Stimulated activated CD8-positive, alpha-beta memory T cell treated with anti-CD3 and anti-CD28 coated beads, Interleukin-7, amount 100 ng/mL, for 24 hours (primary cell): ENCODE results near the gene FAH.

Experiments used
- DNase-seq: peaks from one replicate; pipeline ENCODE4 v3.0.0-alpha.2; 2020; ENCODE audit warnings: low read depth

Gene FAH

GRCh38 chr15:80201256-80202015 lies 48.6 kb downstream of the FAH start:
- DNase-seq: no peak

- no peak for DNase-seq
Observed at GRCh38 chr15:80202016-80202315, 49.2 kb downstream of the FAH start.

GRCh38 chr15:80202641-80203360 lies 50.0 kb downstream of the FAH start:
- no peak for DNase-seq

GRCh38 chr15:80203361-80203885 lies 50.6 kb downstream of the FAH start:
- DNase-seq: no peak

- DNase-seq: no peak
Observed at GRCh38 chr15:80204231-80204630, 51.4 kb downstream of the FAH start.

GRCh38 chr15:80207887-80208286 lies 55.1 kb downstream of the FAH start:
- no peak for DNase-seq

GRCh38 chr15:80208758-80209734 lies 56.2 kb downstream of the FAH start:
- no peak for DNase-seq

- no peak for DNase-seq
Observed at GRCh38 chr15:80210611-80211573, 58.1 kb downstream of the FAH start.

- no peak for DNase-seq
Observed at GRCh38 chr15:80211976-80212375, 59.2 kb downstream of the FAH start.

GRCh38 chr15:80214910-80215309 lies 62.1 kb downstream of the FAH start:
- DNase-seq: no peak

GRCh38 chr15:80216141-80216540 lies 63.3 kb downstream of the FAH start:
- DNase-seq: no peak

- no peak for DNase-seq
Observed at GRCh38 chr15:80216911-80217310, 64.1 kb downstream of the FAH start.

GRCh38 chr15:80217327-80217900 lies 64.6 kb downstream of the FAH start:
- no peak for DNase-seq

- DNase-seq: no peak
Observed at GRCh38 chr15:80219955-80220354, 67.2 kb downstream of the FAH start.

- DNase-seq: no peak
Observed at GRCh38 chr15:80228959-80229610, 76.3 kb downstream of the FAH start.

- no peak for DNase-seq
Observed at GRCh38 chr15:80231371-80231770, 78.6 kb downstream of the FAH start.

- no peak for DNase-seq
Observed at GRCh38 chr15:80233581-80233980, 80.8 kb downstream of the FAH start.

- no peak for DNase-seq
Observed at GRCh38 chr15:80234883-80235282, 82.1 kb downstream of the FAH start.
